WTC11 (cell line): ENCODE measurements around the gene NOTUM. TPM values are rescaled to one million over a fixed set of nuclear protein-coding genes. Genes with fewer than 3 reads are reported as not detected.

Source experiments
- ATAC-seq: fragments of 200-7000 bp; cut with Tn5 transposase; 2 replicates; pipeline ENCODE4 v1.10.0; 2021; ENCODE audit warnings: mild to moderate bottlenecking, moderate library complexity
- CTCF ChIA-PET: fragments of 300-600 bp; sonication (Branson Sonifier 250); formaldehyde crosslinking; loops from one replicate; lab custom pipeline; 2021; ENCODE audit warnings: antibody characterized with exemption; lab: Charles Lee
- POLR2A ChIA-PET: fragments of 350-600 bp; sonication (Branson Sonifier 250); formaldehyde crosslinking; loops from one replicate; lab custom pipeline; 2021; ENCODE audit warnings: antibody characterized with exemption; lab: Charles Lee
- DNase-seq: peaks from one replicate; pipeline ENCODE4 v3.0.0; 2021; ENCODE audit warnings: low spot score
- H3K27ac Mint-ChIP-seq: 2 replicates; pipeline ENCODE4 v1.8.0; 2021; ENCODE audit warnings: mixed read lengths
- H3K27me3 Mint-ChIP-seq: 2 replicates; pipeline ENCODE4 v1.8.0; 2021; ENCODE audit warnings: low read depth, mild to moderate bottlenecking, moderate library complexity, mixed read lengths
- H3K36me3 Mint-ChIP-seq: 2 replicates; pipeline ENCODE4 v1.8.0; 2021; ENCODE audit warnings: mixed read lengths
- H3K4me1 Mint-ChIP-seq: 2 replicates; pipeline ENCODE4 v1.8.0; 2022; ENCODE audit warnings: mixed read lengths
- H3K4me3 Mint-ChIP-seq: 2 replicates; pipeline ENCODE4 v1.8.0; 2021; ENCODE audit warnings: mild to moderate bottlenecking, moderate library complexity, mixed read lengths
- H3K9me3 Mint-ChIP-seq: 2 replicates; pipeline ENCODE4 v1.8.0; 2021; ENCODE audit warnings: mixed read lengths
- ARID4B ChIP-seq: sonication (generic); formaldehyde crosslinking; IDR thresholded peaks from 2 replicates; pipeline ENCODE4 v1.8.0; 2023; ENCODE audit warnings: missing genetic modification reagents, mild to moderate bottlenecking, borderline replicate concordance
- CREB1 ChIP-seq: sonication (generic); formaldehyde crosslinking; IDR thresholded peaks from 2 replicates; pipeline ENCODE4 v1.8.0; 2023; ENCODE audit warnings: mild to moderate bottlenecking, missing genetic modification reagents
- CREM ChIP-seq: sonication (generic); formaldehyde crosslinking; IDR thresholded peaks from 2 replicates; pipeline ENCODE4 v1.8.1; 2022; ENCODE audit warnings: mild to moderate bottlenecking, missing genetic modification reagents, moderate library complexity
- MYBL2 ChIP-seq: sonication (generic); formaldehyde crosslinking; IDR thresholded peaks from 2 replicates; pipeline ENCODE4 v1.8.1; 2023; ENCODE audit warnings: mild to moderate bottlenecking, moderate library complexity, missing genetic modification reagents
- OVOL2 ChIP-seq: fragments of 250-450 bp; sonication (Bioruptor Pico); IDR thresholded peaks from 2 replicates; pipeline ENCODE4 v1.9.0; 2021; ENCODE audit warnings: mild to moderate bottlenecking, borderline replicate concordance
- PREB ChIP-seq: sonication (generic); formaldehyde crosslinking; IDR thresholded peaks from 2 replicates; pipeline ENCODE4 v1.8.1; 2022; ENCODE audit warnings: mild to moderate bottlenecking, missing genetic modification reagents, moderate library complexity, borderline replicate concordance
- SMAD3 ChIP-seq: sonication (generic); formaldehyde crosslinking; IDR thresholded peaks from 2 replicates; pipeline ENCODE4 v1.8.0; 2022; ENCODE audit warnings: missing genetic modification reagents, mild to moderate bottlenecking, borderline replicate concordance
- total RNA-seq: library from RNA; stranded (reverse); gene quantifications from 3 replicates; pipeline ENCODE4 v1.2.3, GENCODE V29; 2021
- TF ChIP-seq, protein P1 (sequence below): sonication (generic); formaldehyde crosslinking; IDR thresholded peaks from 2 replicates; pipeline ENCODE4 v1.8.0; 2023; ENCODE audit warnings: missing genetic modification reagents
- TF ChIP-seq, protein P2 (sequence below): fragments of 200-600 bp; IDR thresholded peaks from 2 replicates; pipeline ENCODE4 v1.8.0; 2022; ENCODE audit warnings: antibody characterized with exemption
- TF ChIP-seq, protein P3 (sequence below): sonication (generic); formaldehyde crosslinking; IDR thresholded peaks from 2 replicates; pipeline ENCODE4 v1.8.1; 2023; ENCODE audit warnings: mild to moderate bottlenecking, missing genetic modification reagents
- TF ChIP-seq, protein P4 (sequence below): fragments of 250-450 bp; sonication (Bioruptor Pico); IDR thresholded peaks from 2 replicates; pipeline ENCODE4 v1.9.0; 2021; ENCODE audit warnings: mild to moderate bottlenecking, borderline replicate concordance
- TF ChIP-seq, protein P5 (sequence below): sonication (generic); formaldehyde crosslinking; conservative IDR thresholded peaks from 2 replicates; pipeline ENCODE4 v1.8.1; 2023; ENCODE audit warnings: mild to moderate bottlenecking, low read depth, missing genetic modification reagents, moderate library complexity
- TF ChIP-seq, protein P6 (sequence below): sonication (generic); formaldehyde crosslinking; IDR thresholded peaks from 2 replicates; pipeline ENCODE4 v1.8.1; 2022; ENCODE audit warnings: low read depth, missing genetic modification reagents, borderline replicate concordance

Gene NOTUM
- total RNA-seq, 1 experiment from 2014 or later: 1.7 TPM

GRCh38 chr17:81905424-81905875 is 55.5 kb downstream of the NOTUM start (continued):
- TF ChIP-seq, protein P1, sequence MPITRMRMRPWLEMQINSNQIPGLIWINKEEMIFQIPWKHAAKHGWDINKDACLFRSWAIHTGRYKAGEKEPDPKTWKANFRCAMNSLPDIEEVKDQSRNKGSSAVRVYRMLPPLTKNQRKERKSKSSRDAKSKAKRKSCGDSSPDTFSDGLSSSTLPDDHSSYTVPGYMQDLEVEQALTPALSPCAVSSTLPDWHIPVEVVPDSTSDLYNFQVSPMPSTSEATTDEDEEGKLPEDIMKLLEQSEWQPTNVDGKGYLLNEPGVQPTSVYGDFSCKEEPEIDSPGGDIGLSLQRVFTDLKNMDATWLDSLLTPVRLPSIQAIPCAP: no peak
- TF ChIP-seq, all 79 proteins: peak for 0

DNA sequence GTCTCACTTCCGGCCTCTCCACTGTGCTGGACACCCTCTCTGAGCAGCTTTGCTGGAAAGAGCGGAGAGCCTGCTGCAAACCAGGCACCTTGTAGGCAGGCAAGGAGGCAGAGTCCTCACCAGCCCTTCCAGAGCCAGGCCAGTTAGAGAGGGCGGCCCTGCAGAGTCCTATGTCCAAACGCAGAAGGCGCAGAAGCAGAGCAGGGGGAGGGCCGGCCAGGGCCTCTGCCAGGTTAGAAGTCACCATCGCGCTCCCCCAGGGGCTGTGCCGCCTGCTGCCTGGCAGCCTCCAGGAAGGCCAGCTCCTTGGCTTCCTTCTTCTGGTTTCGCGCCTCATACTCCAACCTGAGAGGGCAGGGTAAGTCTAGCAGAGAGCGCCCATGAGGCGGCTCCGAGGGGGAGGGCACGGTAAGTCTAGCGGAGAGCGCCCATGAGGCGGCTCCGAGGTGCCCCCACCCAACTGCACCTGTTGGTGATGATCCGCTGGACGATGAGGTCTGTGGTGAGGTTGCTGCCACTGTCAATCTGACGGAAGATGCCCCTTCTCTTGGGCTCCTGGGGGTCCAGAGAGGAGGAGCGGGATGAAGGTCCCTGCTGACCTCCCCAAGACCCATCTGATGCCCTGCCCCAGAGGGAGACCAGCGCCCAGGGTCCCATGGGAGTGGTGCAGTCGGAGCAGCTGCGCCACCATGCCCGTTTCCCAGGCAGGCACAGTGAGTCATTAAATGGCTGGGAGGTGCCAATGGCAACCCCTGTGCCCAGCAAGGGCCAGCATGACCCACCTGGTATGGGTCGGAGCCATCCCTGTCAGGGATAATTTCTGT is 56.2 kb downstream of the NOTUM start:
- Mint-ChIP-seq H3K27me3 (peaks cover 13% of the 10 kb centered on the region), H3K27ac (no peak overlapping the region), H3K9me3 (no peaks in the 10 kb centered on the region), H3K4me3 (no peak overlapping the region), H3K4me1 (no peaks in the 10 kb centered on the region), H3K36me3 (peaks cover 6% of the 10 kb centered on the region; the same call in 1 of the 2 replicates)
- TF ChIP-seq OVOL2 (CRISPR knock-in tag): no peak
- TF ChIP-seq, protein P2, sequence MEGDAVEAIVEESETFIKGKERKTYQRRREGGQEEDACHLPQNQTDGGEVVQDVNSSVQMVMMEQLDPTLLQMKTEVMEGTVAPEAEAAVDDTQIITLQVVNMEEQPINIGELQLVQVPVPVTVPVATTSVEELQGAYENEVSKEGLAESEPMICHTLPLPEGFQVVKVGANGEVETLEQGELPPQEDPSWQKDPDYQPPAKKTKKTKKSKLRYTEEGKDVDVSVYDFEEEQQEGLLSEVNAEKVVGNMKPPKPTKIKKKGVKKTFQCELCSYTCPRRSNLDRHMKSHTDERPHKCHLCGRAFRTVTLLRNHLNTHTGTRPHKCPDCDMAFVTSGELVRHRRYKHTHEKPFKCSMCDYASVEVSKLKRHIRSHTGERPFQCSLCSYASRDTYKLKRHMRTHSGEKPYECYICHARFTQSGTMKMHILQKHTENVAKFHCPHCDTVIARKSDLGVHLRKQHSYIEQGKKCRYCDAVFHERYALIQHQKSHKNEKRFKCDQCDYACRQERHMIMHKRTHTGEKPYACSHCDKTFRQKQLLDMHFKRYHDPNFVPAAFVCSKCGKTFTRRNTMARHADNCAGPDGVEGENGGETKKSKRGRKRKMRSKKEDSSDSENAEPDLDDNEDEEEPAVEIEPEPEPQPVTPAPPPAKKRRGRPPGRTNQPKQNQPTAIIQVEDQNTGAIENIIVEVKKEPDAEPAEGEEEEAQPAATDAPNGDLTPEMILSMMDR: no peak
- TF ChIP-seq, protein P3, sequence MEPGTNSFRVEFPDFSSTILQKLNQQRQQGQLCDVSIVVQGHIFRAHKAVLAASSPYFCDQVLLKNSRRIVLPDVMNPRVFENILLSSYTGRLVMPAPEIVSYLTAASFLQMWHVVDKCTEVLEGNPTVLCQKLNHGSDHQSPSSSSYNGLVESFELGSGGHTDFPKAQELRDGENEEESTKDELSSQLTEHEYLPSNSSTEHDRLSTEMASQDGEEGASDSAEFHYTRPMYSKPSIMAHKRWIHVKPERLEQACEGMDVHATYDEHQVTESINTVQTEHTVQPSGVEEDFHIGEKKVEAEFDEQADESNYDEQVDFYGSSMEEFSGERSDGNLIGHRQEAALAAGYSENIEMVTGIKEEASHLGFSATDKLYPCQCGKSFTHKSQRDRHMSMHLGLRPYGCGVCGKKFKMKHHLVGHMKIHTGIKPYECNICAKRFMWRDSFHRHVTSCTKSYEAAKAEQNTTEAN (CRISPR knock-in tag): no peak
- TF ChIP-seq, protein P4, sequence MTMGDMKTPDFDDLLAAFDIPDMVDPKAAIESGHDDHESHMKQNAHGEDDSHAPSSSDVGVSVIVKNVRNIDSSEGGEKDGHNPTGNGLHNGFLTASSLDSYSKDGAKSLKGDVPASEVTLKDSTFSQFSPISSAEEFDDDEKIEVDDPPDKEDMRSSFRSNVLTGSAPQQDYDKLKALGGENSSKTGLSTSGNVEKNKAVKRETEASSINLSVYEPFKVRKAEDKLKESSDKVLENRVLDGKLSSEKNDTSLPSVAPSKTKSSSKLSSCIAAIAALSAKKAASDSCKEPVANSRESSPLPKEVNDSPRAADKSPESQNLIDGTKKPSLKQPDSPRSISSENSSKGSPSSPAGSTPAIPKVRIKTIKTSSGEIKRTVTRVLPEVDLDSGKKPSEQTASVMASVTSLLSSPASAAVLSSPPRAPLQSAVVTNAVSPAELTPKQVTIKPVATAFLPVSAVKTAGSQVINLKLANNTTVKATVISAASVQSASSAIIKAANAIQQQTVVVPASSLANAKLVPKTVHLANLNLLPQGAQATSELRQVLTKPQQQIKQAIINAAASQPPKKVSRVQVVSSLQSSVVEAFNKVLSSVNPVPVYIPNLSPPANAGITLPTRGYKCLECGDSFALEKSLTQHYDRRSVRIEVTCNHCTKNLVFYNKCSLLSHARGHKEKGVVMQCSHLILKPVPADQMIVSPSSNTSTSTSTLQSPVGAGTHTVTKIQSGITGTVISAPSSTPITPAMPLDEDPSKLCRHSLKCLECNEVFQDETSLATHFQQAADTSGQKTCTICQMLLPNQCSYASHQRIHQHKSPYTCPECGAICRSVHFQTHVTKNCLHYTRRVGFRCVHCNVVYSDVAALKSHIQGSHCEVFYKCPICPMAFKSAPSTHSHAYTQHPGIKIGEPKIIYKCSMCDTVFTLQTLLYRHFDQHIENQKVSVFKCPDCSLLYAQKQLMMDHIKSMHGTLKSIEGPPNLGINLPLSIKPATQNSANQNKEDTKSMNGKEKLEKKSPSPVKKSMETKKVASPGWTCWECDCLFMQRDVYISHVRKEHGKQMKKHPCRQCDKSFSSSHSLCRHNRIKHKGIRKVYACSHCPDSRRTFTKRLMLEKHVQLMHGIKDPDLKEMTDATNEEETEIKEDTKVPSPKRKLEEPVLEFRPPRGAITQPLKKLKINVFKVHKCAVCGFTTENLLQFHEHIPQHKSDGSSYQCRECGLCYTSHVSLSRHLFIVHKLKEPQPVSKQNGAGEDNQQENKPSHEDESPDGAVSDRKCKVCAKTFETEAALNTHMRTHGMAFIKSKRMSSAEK: no peak
- TF ChIP-seq, protein P5, sequence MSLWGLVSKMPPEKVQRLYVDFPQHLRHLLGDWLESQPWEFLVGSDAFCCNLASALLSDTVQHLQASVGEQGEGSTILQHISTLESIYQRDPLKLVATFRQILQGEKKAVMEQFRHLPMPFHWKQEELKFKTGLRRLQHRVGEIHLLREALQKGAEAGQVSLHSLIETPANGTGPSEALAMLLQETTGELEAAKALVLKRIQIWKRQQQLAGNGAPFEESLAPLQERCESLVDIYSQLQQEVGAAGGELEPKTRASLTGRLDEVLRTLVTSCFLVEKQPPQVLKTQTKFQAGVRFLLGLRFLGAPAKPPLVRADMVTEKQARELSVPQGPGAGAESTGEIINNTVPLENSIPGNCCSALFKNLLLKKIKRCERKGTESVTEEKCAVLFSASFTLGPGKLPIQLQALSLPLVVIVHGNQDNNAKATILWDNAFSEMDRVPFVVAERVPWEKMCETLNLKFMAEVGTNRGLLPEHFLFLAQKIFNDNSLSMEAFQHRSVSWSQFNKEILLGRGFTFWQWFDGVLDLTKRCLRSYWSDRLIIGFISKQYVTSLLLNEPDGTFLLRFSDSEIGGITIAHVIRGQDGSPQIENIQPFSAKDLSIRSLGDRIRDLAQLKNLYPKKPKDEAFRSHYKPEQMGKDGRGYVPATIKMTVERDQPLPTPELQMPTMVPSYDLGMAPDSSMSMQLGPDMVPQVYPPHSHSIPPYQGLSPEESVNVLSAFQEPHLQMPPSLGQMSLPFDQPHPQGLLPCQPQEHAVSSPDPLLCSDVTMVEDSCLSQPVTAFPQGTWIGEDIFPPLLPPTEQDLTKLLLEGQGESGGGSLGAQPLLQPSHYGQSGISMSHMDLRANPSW (CRISPR knock-in tag): no peak
- no peak for TF ChIP-seq SMAD3 (CRISPR knock-in tag)
- TF ChIP-seq MYBL2 (CRISPR knock-in tag): no peak
- no peak for TF ChIP-seq CREM
- TF ChIP-seq, protein P6, sequence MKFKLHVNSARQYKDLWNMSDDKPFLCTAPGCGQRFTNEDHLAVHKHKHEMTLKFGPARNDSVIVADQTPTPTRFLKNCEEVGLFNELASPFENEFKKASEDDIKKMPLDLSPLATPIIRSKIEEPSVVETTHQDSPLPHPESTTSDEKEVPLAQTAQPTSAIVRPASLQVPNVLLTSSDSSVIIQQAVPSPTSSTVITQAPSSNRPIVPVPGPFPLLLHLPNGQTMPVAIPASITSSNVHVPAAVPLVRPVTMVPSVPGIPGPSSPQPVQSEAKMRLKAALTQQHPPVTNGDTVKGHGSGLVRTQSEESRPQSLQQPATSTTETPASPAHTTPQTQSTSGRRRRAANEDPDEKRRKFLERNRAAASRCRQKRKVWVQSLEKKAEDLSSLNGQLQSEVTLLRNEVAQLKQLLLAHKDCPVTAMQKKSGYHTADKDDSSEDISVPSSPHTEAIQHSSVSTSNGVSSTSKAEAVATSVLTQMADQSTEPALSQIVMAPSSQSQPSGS (CRISPR knock-in tag): no peak
- no peak for TF ChIP-seq ARID4B (CRISPR knock-in tag)
- TF ChIP-seq PREB (CRISPR knock-in tag): no peak
- no peak for TF ChIP-seq CREB1 (CRISPR knock-in tag)
- no peak for DNase-seq
- ChIA-PET POLR2A (no interaction called here), CTCF (no interaction called here)
- ATAC-seq: no peak
